Ramos (cell line): ENCODE results near the gene CDHR1.

Source experiments
- in situ Hi-C: fragments of 300-500 bp; cut with MboI; formaldehyde crosslinking; loops from one replicate; pipeline ENCODE4 v1.14.3; 2022; ENCODE audit warnings: low sequenced_read_pairs; ENCODE audit not compliant: unreplicated experiment

Gene CDHR1

GRCh38 chr10:84256510-84257342 lies 62.4 kb downstream of the CDHR1 start:
- in situ Hi-C loops: no loop called here

GRCh38 chr10:84257343-84258020 lies 63.1 kb downstream of the CDHR1 start:
- in situ Hi-C loops: no loop called here

- in situ Hi-C loops: no loop called here
Observed at GRCh38 chr10:84258034-84258695, 63.8 kb downstream of the CDHR1 start.

- in situ Hi-C loops: no loop called here
Observed at GRCh38 chr10:84261236-84261915, 67.0 kb downstream of the CDHR1 start.

GRCh38 chr10:84262190-84262956 lies 68.0 kb downstream of the CDHR1 start:
- in situ Hi-C loops: no loop called here

- in situ Hi-C loops: no loop called here
Observed at GRCh38 chr10:84263716-84264115, 69.4 kb downstream of the CDHR1 start.

GRCh38 chr10:84264611-84265141 lies 70.3 kb downstream of the CDHR1 start:
- in situ Hi-C loops: loop anchor here (5.0 kb wide), 1 partner anchor 268 kb away; no protein-coding TSS in a partner anchor

- in situ Hi-C loops: loop anchor here (5.0 kb wide), 1 partner anchor 267 kb away; no protein-coding TSS in a partner anchor
Observed at GRCh38 chr10:84265418-84265817, 71.1 kb downstream of the CDHR1 start.

GRCh38 chr10:84267503-84268126 lies 73.3 kb downstream of the CDHR1 start:
- in situ Hi-C loops: loop anchor here (5.0 kb wide), 1 partner anchor 265 kb away; no protein-coding TSS in a partner anchor

- in situ Hi-C loops: loop anchor here (5.0 kb wide), 1 partner anchor 263 kb away; no protein-coding TSS in a partner anchor
Observed at GRCh38 chr10:84269162-84269561, 74.8 kb downstream of the CDHR1 start.
